ENCODE results near the gene IRF2BPL. TPM values are rescaled to one million over a fixed set of nuclear protein-coding genes. Genes with fewer than 3 reads are reported as not detected.

The IRF2BPL gene
- total RNA-seq, 2 donors from 2014 or later: 42.0 to 51.1 TPM

DNA sequence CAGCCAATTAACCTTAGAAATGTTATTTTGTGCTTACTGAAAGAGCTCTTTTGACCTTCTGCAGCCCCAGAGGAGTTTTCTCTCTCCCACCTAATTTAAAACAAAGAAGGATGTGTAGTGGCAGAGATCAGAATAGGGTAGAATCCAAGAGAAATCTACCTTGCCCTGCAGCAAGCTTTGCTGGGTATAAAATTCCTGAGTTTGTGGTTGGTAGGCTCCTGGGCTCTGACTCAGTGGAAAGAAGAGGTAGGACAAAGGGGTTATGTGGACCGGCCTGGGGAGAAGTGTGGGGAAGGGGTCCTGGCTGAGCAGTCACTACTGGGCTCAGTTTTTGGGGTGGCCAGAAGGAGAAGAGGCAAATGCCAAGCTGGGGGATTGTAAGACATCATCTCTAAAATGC lies 46.8 kb downstream of the IRF2BPL start:
- TF ChIP-seq, protein P1, sequence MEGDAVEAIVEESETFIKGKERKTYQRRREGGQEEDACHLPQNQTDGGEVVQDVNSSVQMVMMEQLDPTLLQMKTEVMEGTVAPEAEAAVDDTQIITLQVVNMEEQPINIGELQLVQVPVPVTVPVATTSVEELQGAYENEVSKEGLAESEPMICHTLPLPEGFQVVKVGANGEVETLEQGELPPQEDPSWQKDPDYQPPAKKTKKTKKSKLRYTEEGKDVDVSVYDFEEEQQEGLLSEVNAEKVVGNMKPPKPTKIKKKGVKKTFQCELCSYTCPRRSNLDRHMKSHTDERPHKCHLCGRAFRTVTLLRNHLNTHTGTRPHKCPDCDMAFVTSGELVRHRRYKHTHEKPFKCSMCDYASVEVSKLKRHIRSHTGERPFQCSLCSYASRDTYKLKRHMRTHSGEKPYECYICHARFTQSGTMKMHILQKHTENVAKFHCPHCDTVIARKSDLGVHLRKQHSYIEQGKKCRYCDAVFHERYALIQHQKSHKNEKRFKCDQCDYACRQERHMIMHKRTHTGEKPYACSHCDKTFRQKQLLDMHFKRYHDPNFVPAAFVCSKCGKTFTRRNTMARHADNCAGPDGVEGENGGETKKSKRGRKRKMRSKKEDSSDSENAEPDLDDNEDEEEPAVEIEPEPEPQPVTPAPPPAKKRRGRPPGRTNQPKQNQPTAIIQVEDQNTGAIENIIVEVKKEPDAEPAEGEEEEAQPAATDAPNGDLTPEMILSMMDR (IDR thresholded peaks at IDR 0.05): no peak
- Histone ChIP-seq H3K27ac (no peak overlapping the region), H3K27me3 (no peaks in the 10 kb centered on the region), H3K9me3 (no peaks in the 10 kb centered on the region), H3K4me1 (peaks cover 0 to 20% of the 10 kb centered on the region in 2 donors), H3K36me3 (no peaks in the 10 kb centered on the region), H3K4me3 (no peak overlapping the region)
- no peak for DNase-seq (ENCODE audit: low spot score)

DNA sequence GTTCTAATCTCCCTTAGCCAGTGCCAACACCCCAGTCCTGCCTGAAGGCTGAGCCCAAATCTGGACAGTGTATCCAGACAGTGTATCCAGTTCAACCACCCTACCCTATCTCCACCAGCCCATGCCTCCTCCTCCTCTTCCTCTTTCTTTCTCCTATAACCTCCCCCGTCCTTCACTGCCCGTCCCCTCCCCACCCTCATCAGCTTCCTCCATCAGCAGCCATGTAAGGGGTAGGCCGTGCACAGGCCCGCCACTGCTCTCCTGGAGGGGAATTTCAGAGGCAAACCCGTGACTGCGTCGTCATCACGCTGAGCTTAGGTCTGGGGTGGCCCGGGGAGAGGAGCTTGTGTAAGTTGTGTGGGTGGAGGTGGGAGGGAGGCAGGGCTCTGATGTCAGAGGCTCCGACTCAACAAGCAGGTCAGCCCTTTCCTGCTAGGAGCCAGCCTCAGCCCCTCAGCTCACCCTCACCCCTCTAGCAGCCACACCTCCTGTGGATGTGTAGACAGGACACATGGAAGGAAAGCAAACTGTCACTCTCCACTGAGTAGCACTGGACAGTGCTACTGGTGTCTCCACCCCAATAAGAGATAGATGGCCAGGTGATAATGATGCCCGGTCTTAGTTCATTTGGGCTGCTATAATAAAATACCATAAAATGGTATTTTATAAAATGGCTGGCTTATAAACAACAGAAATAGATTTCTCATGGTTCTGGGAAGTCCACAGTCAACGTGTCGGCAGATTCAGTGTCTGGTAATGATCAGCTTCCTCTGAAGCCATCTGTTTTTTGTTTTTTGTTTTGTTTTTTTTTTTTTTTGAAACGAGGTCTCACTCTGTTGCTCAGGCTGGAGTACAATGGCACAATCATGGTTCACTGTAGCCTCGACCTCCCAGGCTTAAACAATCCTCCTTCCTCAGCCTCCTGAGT lies 50.5 kb downstream of the IRF2BPL start:
- TF ChIP-seq, protein P1 (IDR thresholded peaks at IDR 0.05): no peak
- no peaks in the 10 kb centered on the region for H3K36me3 ChIP-seq
- H3K9me3 ChIP-seq: no peaks in the 10 kb centered on the region
- H3K27me3 ChIP-seq: no peaks in the 10 kb centered on the region
- peak; percentile 75 for DNase-seq (ENCODE audit: low spot score)
- H3K4me3 ChIP-seq: no peak overlapping the region
- peaks cover 0 to 6% of the 10 kb centered on the region in 2 donors for H3K4me1 ChIP-seq
- peak overlapping the region; percentile 37 to 72 for H3K27ac ChIP-seq

DNA sequence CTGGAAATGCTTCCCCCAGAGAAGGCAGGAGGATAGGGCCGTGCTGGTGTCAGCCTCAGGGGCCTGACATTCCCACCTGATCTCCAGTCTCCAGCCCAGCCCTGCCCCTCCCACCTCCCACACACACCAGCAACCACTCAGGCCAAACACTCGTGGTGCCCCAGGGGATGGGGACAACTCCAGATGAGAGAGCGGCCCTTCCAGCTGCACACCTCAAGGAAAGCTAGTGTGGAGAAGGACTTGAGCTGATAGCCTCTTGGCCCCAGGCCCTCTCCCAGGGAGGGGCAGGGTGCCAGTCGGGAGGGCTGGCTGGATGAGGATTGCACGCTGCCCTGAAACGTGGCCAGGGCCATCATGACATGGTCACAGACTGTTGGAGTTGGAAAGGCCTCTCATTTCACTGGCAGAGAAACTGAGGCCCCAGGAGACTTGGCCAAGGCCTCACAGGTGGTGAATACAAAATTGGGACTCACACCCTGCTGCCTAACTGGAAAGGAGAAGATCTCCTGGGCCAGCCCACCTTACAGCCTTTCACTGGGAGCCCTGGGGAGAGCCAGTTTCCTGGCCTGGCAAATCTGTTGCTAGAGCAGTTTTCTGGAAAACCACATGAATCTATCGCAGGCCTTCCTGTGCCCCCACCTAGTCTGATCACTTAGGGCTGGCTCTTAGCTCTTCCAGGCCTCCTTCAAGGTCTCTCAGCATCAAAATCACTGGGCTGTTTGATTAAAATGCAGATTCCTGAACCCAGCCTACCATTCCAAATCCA lies 52.1 kb downstream of the IRF2BPL start:
- no peak for DNase-seq (ENCODE audit: low spot score)
- H3K27ac ChIP-seq: peak overlapping the region; percentile 37 to 72
- no peaks in the 10 kb centered on the region for H3K27me3 ChIP-seq
- peaks cover 0 to 6% of the 10 kb centered on the region in 2 donors for H3K4me1 ChIP-seq
- TF ChIP-seq, protein P1 (IDR thresholded peaks at IDR 0.05): no peak
- no peaks in the 10 kb centered on the region for H3K36me3 ChIP-seq
- H3K4me3 ChIP-seq: no peak overlapping the region
- no peaks in the 10 kb centered on the region for H3K9me3 ChIP-seq

DNA sequence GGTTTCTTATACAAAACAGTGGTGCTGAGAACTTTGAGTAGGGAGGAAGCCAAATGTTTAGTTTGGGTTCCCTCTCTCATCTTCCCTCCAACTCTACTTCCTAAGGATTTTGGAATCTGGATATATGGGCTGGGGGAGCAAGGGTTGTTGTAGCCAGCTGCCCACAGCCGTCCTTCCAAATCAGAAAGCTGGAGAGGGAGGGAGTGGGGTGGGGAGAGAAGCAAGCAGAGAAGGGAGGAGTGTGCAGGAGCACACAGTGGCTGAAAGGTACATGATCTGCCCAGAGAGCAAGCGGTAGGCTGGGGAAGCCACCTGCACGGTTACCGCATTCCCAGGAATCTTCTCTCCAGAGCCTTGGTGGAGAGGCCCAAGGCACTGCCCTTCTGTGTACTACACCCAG lies 52.7 kb downstream of the IRF2BPL start:
- TF ChIP-seq, protein P1 (IDR thresholded peaks at IDR 0.05): no peak
- Histone ChIP-seq H3K27ac (peak overlapping the region; percentile 37 to 72), H3K4me1 (peaks cover 0 to 6% of the 10 kb centered on the region in 2 donors), H3K9me3 (no peaks in the 10 kb centered on the region), H3K4me3 (no peak overlapping the region), H3K36me3 (no peaks in the 10 kb centered on the region), H3K27me3 (no peaks in the 10 kb centered on the region)
- DNase-seq (ENCODE audit: low spot score): no peak

DNA sequence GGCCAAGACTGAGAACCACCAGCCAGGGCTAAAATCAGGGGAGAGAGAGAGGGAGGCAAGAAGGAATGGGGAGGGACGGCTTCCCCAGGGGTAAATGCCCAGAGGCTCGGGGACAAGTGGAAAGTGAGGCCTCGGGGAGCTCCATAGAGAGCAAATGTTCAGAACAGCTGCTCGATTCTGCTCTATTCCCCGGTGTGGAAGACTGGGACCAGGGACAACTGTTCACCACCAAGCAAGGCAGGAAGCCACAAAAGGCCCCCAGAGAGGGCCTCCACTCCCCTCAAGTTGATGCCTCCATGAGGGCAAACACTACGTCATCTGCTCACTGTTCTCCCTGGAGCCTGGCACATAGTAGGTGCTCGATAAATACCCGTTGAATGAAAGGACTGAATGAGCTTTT lies 53.5 kb downstream of the IRF2BPL start:
- no peak for DNase-seq (ENCODE audit: low spot score)
- Histone ChIP-seq H3K4me3 (no peak overlapping the region), H3K9me3 (no peaks in the 10 kb centered on the region)

More for the DNA sequence above, 53.5 kb downstream of the IRF2BPL start:
- TF ChIP-seq, protein P1 (IDR thresholded peaks at IDR 0.05): no peak
- no peak overlapping the region for H3K27ac ChIP-seq
- no peaks in the 10 kb centered on the region for H3K36me3 ChIP-seq
- peaks cover 0 to 6% of the 10 kb centered on the region in 2 donors for H3K4me1 ChIP-seq
- H3K27me3 ChIP-seq: no peaks in the 10 kb centered on the region

Other genes with a start within 250 kb of the IRF2BPL start
- gene ANGEL1, start 215.8 kb downstream of the IRF2BPL start, total RNA-seq: 10 to 100 TPM; 19.6 to 23.6 TPM
- not detected for gene LRRC74A, start 202.3 kb downstream of the IRF2BPL start, total RNA-seq
- gene CIPC, start 69.5 kb upstream of the IRF2BPL start, total RNA-seq: 10 to 100 TPM; 64.7 to 87.8 TPM
- not detected for gene ZDHHC22, start 113.1 kb upstream of the IRF2BPL start, total RNA-seq
- under 1 TPM in 1 of 2 donors, not detected in 1; 0.04 TPM for gene TMEM63C, start 153.1 kb upstream of the IRF2BPL start, total RNA-seq
- not detected for gene NGB, start 242.5 kb upstream of the IRF2BPL start, total RNA-seq

Measured in right atrium auricular region (tissue), 2 donors.